ENCODE results near the gene BTBD10. TPM values are rescaled to one million over a fixed set of nuclear protein-coding genes. Genes with fewer than 3 reads are reported as not detected.

Gene BTBD10
- total RNA-seq, 6 experiments from 2014 or later: 4.8 to 11.0 (median 7.3) TPM

DNA sequence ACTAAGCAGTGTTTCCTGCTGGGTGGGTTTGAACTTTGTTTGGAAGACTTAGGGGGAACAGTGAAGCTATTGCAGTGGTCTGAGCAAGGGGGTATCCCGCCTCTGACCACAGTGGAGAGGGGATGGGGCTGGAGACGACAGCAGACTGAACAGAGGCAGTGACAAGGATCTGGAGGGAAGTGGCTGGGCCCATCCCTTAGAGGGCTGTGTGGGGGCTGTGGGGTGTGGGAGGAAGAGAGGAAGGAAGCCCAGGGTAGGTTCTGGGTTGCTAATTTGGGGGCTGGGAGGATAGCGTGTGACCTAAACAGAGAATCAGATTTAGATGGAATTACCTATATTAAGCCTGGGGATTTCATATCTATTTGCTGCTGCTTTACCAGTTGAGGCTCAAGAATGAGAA lies 114.7 kb downstream of the BTBD10 start:
- Histone ChIP-seq H3K27ac (no peak overlapping the region), H3K4me1 (no peaks in the 10 kb centered on the region), H3K9me3 (no peaks in the 10 kb centered on the region), H3K27me3 (no peaks in the 10 kb centered on the region), H3K4me3 (no peak overlapping the region), H3K36me3 (peaks cover 0 to 31% (median 0%) of the 10 kb centered on the region in 4 donors)
- intact Hi-C loops (cut with DNase I): no loop called here
- WGBS (ENCODE audit: insufficient coverage, low coverage, low lambda C conversion rate, missing lambda C conversion rate): 61% methylated on average over 3 of the region's 3 CpGs
- DNase-seq (no peak), ATAC-seq (peak in 1 of 4 donors; percentile 22)
- no peak for TF ChIP-seq POLR2A (IDR thresholded peaks at IDR 0.05)
- TF ChIP-seq, protein P1, sequence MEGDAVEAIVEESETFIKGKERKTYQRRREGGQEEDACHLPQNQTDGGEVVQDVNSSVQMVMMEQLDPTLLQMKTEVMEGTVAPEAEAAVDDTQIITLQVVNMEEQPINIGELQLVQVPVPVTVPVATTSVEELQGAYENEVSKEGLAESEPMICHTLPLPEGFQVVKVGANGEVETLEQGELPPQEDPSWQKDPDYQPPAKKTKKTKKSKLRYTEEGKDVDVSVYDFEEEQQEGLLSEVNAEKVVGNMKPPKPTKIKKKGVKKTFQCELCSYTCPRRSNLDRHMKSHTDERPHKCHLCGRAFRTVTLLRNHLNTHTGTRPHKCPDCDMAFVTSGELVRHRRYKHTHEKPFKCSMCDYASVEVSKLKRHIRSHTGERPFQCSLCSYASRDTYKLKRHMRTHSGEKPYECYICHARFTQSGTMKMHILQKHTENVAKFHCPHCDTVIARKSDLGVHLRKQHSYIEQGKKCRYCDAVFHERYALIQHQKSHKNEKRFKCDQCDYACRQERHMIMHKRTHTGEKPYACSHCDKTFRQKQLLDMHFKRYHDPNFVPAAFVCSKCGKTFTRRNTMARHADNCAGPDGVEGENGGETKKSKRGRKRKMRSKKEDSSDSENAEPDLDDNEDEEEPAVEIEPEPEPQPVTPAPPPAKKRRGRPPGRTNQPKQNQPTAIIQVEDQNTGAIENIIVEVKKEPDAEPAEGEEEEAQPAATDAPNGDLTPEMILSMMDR (IDR thresholded peaks at IDR 0.05): no peak

DNA sequence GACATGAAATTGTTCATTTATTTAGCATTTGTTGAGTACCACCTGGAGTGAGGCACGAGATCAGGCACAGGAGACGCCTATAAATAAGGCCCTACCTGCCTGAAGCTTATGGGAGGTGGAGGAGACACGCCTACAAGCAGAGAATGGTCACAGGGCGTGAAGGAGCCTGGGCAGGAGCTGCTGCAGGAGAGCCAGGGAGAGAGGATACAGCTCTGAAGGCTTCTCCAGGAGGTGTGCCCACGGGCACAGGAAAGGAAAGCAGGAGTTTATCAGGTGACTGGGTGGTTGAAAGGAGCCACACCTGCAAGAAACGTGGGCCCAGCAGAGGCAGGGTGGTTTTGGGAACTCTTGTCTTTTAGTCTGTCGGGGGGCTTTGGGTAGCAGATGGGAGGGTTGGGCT lies 115.1 kb downstream of the BTBD10 start:
- H3K27me3 ChIP-seq: no peaks in the 10 kb centered on the region
- no peak for ATAC-seq
- H3K9me3 ChIP-seq: no peaks in the 10 kb centered on the region
- 85% methylated on average over 5 of the region's 7 CpGs for WGBS (ENCODE audit: insufficient coverage, low coverage, low lambda C conversion rate, missing lambda C conversion rate)
- DNase-seq: no peak
- H3K27ac ChIP-seq: no peak overlapping the region
- peaks cover 0 to 30% (median 0%) of the 10 kb centered on the region in 4 donors for H3K36me3 ChIP-seq
- TF ChIP-seq POLR2A (IDR thresholded peaks at IDR 0.05): no peak
- TF ChIP-seq, protein P1 (IDR thresholded peaks at IDR 0.05): no peak
- intact Hi-C loops (cut with DNase I): no loop called here
- no peaks in the 10 kb centered on the region for H3K4me1 ChIP-seq
- no peak overlapping the region for H3K4me3 ChIP-seq

DNA sequence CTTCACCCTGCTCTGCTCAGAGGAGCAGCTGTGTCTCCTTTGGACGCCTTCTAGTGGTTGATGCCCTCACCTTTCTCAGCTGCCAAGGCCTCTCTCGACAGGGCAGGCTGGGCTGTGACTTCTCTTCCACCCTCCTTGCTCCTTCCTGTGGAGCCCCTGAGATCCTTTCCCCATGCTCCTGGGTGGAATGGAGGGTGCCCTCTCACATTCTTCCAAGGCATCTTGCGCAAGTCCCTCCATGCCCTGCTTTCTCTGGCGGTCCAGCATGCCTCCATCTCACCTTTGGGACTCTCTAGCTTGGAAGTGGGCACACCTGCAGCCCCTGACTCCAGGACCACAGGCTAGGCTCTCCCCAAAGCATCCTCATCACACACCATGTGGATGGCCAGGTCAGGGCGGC lies 116.6 kb downstream of the BTBD10 start:
- no peak for DNase-seq
- H3K27me3 ChIP-seq: no peaks in the 10 kb centered on the region
- no peak for ATAC-seq
- no peak overlapping the region for H3K27ac ChIP-seq
- TF ChIP-seq, protein P1 (IDR thresholded peaks at IDR 0.05): no peak
- TF ChIP-seq POLR2A (IDR thresholded peaks at IDR 0.05): no peak
- peaks cover 0 to 21% (median 0%) of the 10 kb centered on the region in 4 donors for H3K36me3 ChIP-seq
- H3K4me3 ChIP-seq: no peak overlapping the region
- intact Hi-C loops (cut with DNase I): no loop called here
- WGBS (ENCODE audit: insufficient coverage, low coverage, low lambda C conversion rate, missing lambda C conversion rate): 100% methylated on average over 1 of the region's 5 CpGs
- no peaks in the 10 kb centered on the region for H3K9me3 ChIP-seq
- peaks cover 0 to 8% (median 2%) of the 10 kb centered on the region in 4 donors for H3K4me1 ChIP-seq

GRCh38 chr11:13344818-13345217 lies 118.2 kb downstream of the BTBD10 start:
- intact Hi-C loops (cut with DNase I): loop anchor here (5.0 kb wide), 2 partner anchors 133 to 138 kb away; no protein-coding TSS in a partner anchor
- no peak for DNase-seq

More at GRCh38 chr11:13344818-13345217, 118.2 kb downstream of the BTBD10 start:
- no peak for TF ChIP-seq POLR2A (IDR thresholded peaks at IDR 0.05)
- TF ChIP-seq, protein P1 (IDR thresholded peaks at IDR 0.05): no peak
- Histone ChIP-seq H3K27me3 (no peaks in the 10 kb centered on the region), H3K27ac (no peak overlapping the region), H3K9me3 (no peaks in the 10 kb centered on the region), H3K36me3 (peaks cover 0 to 5% (median 0%) of the 10 kb centered on the region in 4 donors), H3K4me3 (no peak overlapping the region), H3K4me1 (peaks cover 0 to 24% (median 10%) of the 10 kb centered on the region in 4 donors)
- ATAC-seq: no peak
- WGBS (ENCODE audit: insufficient coverage, low coverage, low lambda C conversion rate, missing lambda C conversion rate): 100% methylated on average over 1 of the region's 1 CpG
